WTC11 (cell line): Measurements from ENCODE around the gene MNT. TPM values are rescaled to one million over a fixed set of nuclear protein-coding genes. Genes with fewer than 3 reads are reported as not detected.

ENCODE experiments used
- ATAC-seq: fragments of 200-7000 bp; cut with Tn5 transposase; 2 replicates; pipeline ENCODE4 v1.10.0; 2021; ENCODE audit warnings: mild to moderate bottlenecking, moderate library complexity
- CTCF ChIA-PET: fragments of 300-600 bp; sonication (Branson Sonifier 250); formaldehyde crosslinking; loops from one replicate; lab custom pipeline; 2021; ENCODE audit warnings: antibody characterized with exemption; lab: Charles Lee
- POLR2A ChIA-PET: fragments of 350-600 bp; sonication (Branson Sonifier 250); formaldehyde crosslinking; loops from one replicate; lab custom pipeline; 2021; ENCODE audit warnings: antibody characterized with exemption; lab: Charles Lee
- DNase-seq: peaks from one replicate; pipeline ENCODE4 v3.0.0; 2021; ENCODE audit warnings: low spot score
- H3K27ac Mint-ChIP-seq: 2 replicates; pipeline ENCODE4 v1.8.0; 2021; ENCODE audit warnings: mixed read lengths
- H3K27me3 Mint-ChIP-seq: 2 replicates; pipeline ENCODE4 v1.8.0; 2021; ENCODE audit warnings: low read depth, mild to moderate bottlenecking, moderate library complexity, mixed read lengths
- H3K36me3 Mint-ChIP-seq: 2 replicates; pipeline ENCODE4 v1.8.0; 2021; ENCODE audit warnings: mixed read lengths
- H3K4me1 Mint-ChIP-seq: 2 replicates; pipeline ENCODE4 v1.8.0; 2022; ENCODE audit warnings: mixed read lengths
- H3K4me3 Mint-ChIP-seq: 2 replicates; pipeline ENCODE4 v1.8.0; 2021; ENCODE audit warnings: mild to moderate bottlenecking, moderate library complexity, mixed read lengths
- H3K9me3 Mint-ChIP-seq: 2 replicates; pipeline ENCODE4 v1.8.0; 2021; ENCODE audit warnings: mixed read lengths
- ATF6 ChIP-seq: sonication (generic); formaldehyde crosslinking; IDR thresholded peaks from 2 replicates; pipeline ENCODE4 v1.8.1; 2023; ENCODE audit warnings: mild to moderate bottlenecking, missing genetic modification reagents
- E2F1 ChIP-seq: sonication (generic); formaldehyde crosslinking; IDR thresholded peaks from 2 replicates; pipeline ENCODE4 v1.8.0; 2022; ENCODE audit warnings: mild to moderate bottlenecking, missing genetic modification reagents
- ERG ChIP-seq: fragments of 250-450 bp; sonication (Bioruptor Pico); IDR thresholded peaks from 2 replicates; pipeline ENCODE4 v1.8.0; 2021; ENCODE audit warnings: mild to moderate bottlenecking
- KAT7 ChIP-seq: sonication (generic); formaldehyde crosslinking; IDR thresholded peaks from 2 replicates; pipeline ENCODE4 v1.8.1; 2023; ENCODE audit warnings: missing genetic modification reagents, mild to moderate bottlenecking, borderline replicate concordance
- STAT6 ChIP-seq: sonication (generic); formaldehyde crosslinking; conservative IDR thresholded peaks from 2 replicates; pipeline ENCODE4 v1.8.1; 2023; ENCODE audit warnings: mild to moderate bottlenecking, low read depth, missing genetic modification reagents, moderate library complexity
- USF1 ChIP-seq: sonication (generic); formaldehyde crosslinking; IDR thresholded peaks from 2 replicates; pipeline ENCODE4 v1.8.0; 2022; ENCODE audit warnings: mild to moderate bottlenecking, missing genetic modification reagents
- ZBTB43 ChIP-seq: sonication (generic); formaldehyde crosslinking; IDR thresholded peaks from 2 replicates; pipeline ENCODE4 v1.8.1; 2023; ENCODE audit warnings: mild to moderate bottlenecking, missing genetic modification reagents
- ZNF219 ChIP-seq: sonication (generic); formaldehyde crosslinking; IDR thresholded peaks from 2 replicates; pipeline ENCODE4 v1.8.0; 2023; ENCODE audit warnings: missing genetic modification reagents, mild to moderate bottlenecking, borderline replicate concordance
- ZNF263 ChIP-seq: sonication (generic); formaldehyde crosslinking; IDR thresholded peaks from 2 replicates; pipeline ENCODE4 v1.8.1; 2022; ENCODE audit warnings: low read depth, mild to moderate bottlenecking, moderate library complexity, missing genetic modification reagents
- ZNF281 ChIP-seq: sonication (generic); formaldehyde crosslinking; IDR thresholded peaks from 2 replicates; pipeline ENCODE4 v1.8.0; 2023; ENCODE audit warnings: mild to moderate bottlenecking, missing genetic modification reagents
- ZNF532 ChIP-seq: fragments of 250-450 bp; sonication (Bioruptor Pico); IDR thresholded peaks from 2 replicates; pipeline ENCODE4 v1.9.0; 2021; ENCODE audit warnings: mild to moderate bottlenecking, borderline replicate concordance
- total RNA-seq: library from RNA; stranded (reverse); gene quantifications from 3 replicates; pipeline ENCODE4 v1.2.3, GENCODE V29; 2021

Gene MNT
- total RNA-seq, 1 experiment from 2014 or later: 21.6 TPM

- no peak for DNase-seq
- CTCF ChIA-PET: interaction anchor here (0.6 to 3.3 kb wide), 13 partner anchors 10 to 1219 kb away, joined by 3 to 268 read pairs (median 21); partner anchors contain the start of gene MNT
- no peak for TF ChIP-seq E2F1 (CRISPR knock-in tag)
- TF ChIP-seq KAT7 (CRISPR knock-in tag): no peak
- no peak for TF ChIP-seq ATF6 (CRISPR knock-in tag)
- TF ChIP-seq ZNF281: no peak
- no peak for TF ChIP-seq ZNF219
- TF ChIP-seq ZNF263 (CRISPR knock-in tag): no peak
- no peak for TF ChIP-seq ZNF532 (CRISPR knock-in tag)
- TF ChIP-seq STAT6 (CRISPR knock-in tag): no peak
- no peak for TF ChIP-seq ERG
- TF ChIP-seq ZBTB43 (CRISPR knock-in tag): no peak
- no peak for TF ChIP-seq USF1 (CRISPR knock-in tag)
- Mint-ChIP-seq H3K4me1 (peaks cover 5% of the 10 kb centered on the region), H3K4me3 (no peak overlapping the region), H3K36me3 (peaks cover 34% of the 10 kb centered on the region), H3K9me3 (no peaks in the 10 kb centered on the region), H3K27ac (peak overlapping the region; percentile 32; the same call in 1 of the 2 replicates), H3K27me3 (no peaks in the 10 kb centered on the region)
- POLR2A ChIA-PET: interaction anchor here (0.6 to 1.3 kb wide), 3 partner anchors 22 to 372 kb away, joined by 3 to 7 read pairs (median 5); no protein-coding TSS in a partner anchor
- no peak for ATAC-seq
These were observed 14.2 kb upstream of the MNT start for GRCh38 chr17:2415081-2415480.
